Upper lobe of left lung (tissue), 6 donors: Measurements from ENCODE around the gene SMDT1. TPM values are rescaled to one million over a fixed set of nuclear protein-coding genes. Genes with fewer than 3 reads are reported as not detected.

ENCODE experiments used
- ATAC-seq, 2 donors: fragments of 200-7000 bp; cut with Tn5 transposase; one replicate each; pipeline ENCODE4 v1.9.1; 2022; ENCODE audit warnings: mild to moderate bottlenecking in 2 of 2, moderate library complexity in 2 of 2; ENCODE audit not compliant: low FRiP score in 2 of 2
- DNase-seq, 2 donors: peaks; one replicate each; pipeline ENCODE4 v3.0.0-alpha.2; 2019 to 2020
- H3K27ac ChIP-seq, 4 donors: fragments of 200-600 bp; sonication (generic); one replicate each; pipeline ENCODE4 v1.5.1; 2016 to 2019
- H3K27me3 ChIP-seq, 4 donors: fragments of 200-600 bp; sonication (generic); one replicate each; pipeline ENCODE4 v1.5.1; 2017 to 2019
- H3K36me3 ChIP-seq, 4 donors: fragments of 200-600 bp; sonication (generic); one replicate each; pipeline ENCODE4 v1.5.1; 2016 to 2019
- H3K4me1 ChIP-seq, 4 donors: fragments of 200-600 bp; sonication (generic); one replicate each; pipeline ENCODE4 v1.5.1; 2018 to 2019
- H3K4me3 ChIP-seq, 4 donors: fragments of 200-600 bp; sonication (generic); one replicate each; pipeline ENCODE4 v1.5.1; 2017 to 2019; ENCODE audit warnings: mild to moderate bottlenecking in 2 of 4, moderate library complexity in 1 of 4
- H3K9me3 ChIP-seq, 4 donors: fragments of 200-600 bp; sonication (generic); one replicate each; pipeline ENCODE4 v1.5.1; 2018 to 2019
- CTCF ChIP-seq, 6 experiments: fragments of 450-650 bp in 4 of 6; fragments of 200-600 bp in 2 of 6; sonication (generic) in 2 of 6; IDR thresholded peaks; one replicate each; pipeline ENCODE4 v1.5.1; 2016 to 2019; ENCODE audit warnings: antibody characterized with exemption in 6 of 6
- EP300 ChIP-seq, 4 donors: sonication (generic); formaldehyde crosslinking; IDR thresholded peaks; one replicate each; pipeline ENCODE4 v1.5.1; 2017; ENCODE audit warnings: antibody characterized with exemption in 4 of 4, control low read depth in 2 of 4
- POLR2A ChIP-seq, 4 donors: fragments of 450-650 bp; IDR thresholded peaks; one replicate each; pipeline ENCODE4 v1.5.1; 2016 to 2017; ENCODE audit warnings: antibody characterized with exemption in 4 of 4, mild to moderate bottlenecking in 2 of 4
- POLR2AphosphoS5 ChIP-seq, 2 donors: sonication (generic); formaldehyde crosslinking; IDR thresholded peaks; one replicate each; pipeline ENCODE4 v1.5.1; 2017; ENCODE audit warnings: antibody characterized with exemption in 2 of 2
- WGBS, 2 donors: methylation state at CpG; one replicate each; pipeline ENCODE4 v1.1.5; 2017 to 2018; 5-methylcytosine and 5-hydroxymethylcytosine counted together
- total RNA-seq, 6 donors: library from RNA; depleted of rRNA in 4 of 6; stranded (reverse); fragments of >200 nt in 4 of 6; gene quantifications; one replicate each; pipeline versions ENCODE4 v1.1.0 to v1.2.1, GENCODE V29; 2016 to 2021
- donor health status: DM: no; HTN: no; CAD: no; lungs with moderate emphysema.
- donor health status: DM: no; HTN: yes; CAD: no; lungs with severe emphysema.

Gene SMDT1, protein sequence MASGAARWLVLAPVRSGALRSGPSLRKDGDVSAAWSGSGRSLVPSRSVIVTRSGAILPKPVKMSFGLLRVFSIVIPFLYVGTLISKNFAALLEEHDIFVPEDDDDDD
- total RNA-seq, result 100 to 1,000 TPM in 1 of 6 donors, 10 to 100 TPM in 5; 11.2 to 135 (median 27.2) TPM

GRCh38 chr22:42079319-42080251 lies at the start of gene SMDT1:
Gene SMDT1, plus strand, starts transcription at chr22:42079700. Its CDS starts 69 bp downstream, at chr22:42079769.
- peak; percentile 98 to 99 for DNase-seq
- TF ChIP-seq POLR2A (IDR thresholded peaks at IDR 0.05) (peak in 3 of 4 donors; percentile 63 to 95 (median 79)), EP300 (IDR thresholded peaks at IDR 0.05) (no peak), CTCF (IDR thresholded peaks at IDR 0.05) (no peak), POLR2AphosphoS5 (IDR thresholded peaks at IDR 0.05) (peak; percentile 83 to 87)
- H3K4me1 ChIP-seq, result peaks cover 27 to 43% (median 31%) of the 10 kb centered on the region in 4 donors
- peak; percentile 96 to 97 for ATAC-seq
- no peaks in the 10 kb centered on the region for H3K27me3 ChIP-seq
- peak within 1 kb of the TSS; percentile 65 to 80 (median 70) for H3K4me3 ChIP-seq
- peak within 1 kb of the TSS; percentile 95 to 99 (median 98) for H3K27ac ChIP-seq
- H3K36me3 ChIP-seq, result peaks cover 0 to 62% (median 27%) of the 10 kb centered on the region in 4 donors
- H3K9me3 ChIP-seq, result no peaks in the 10 kb centered on the region
- WGBS, 2 donors, result 1% methylated on average over 40 to 42 of the region's 71 CpGs

- no peaks in the 10 kb centered on the region for H3K4me1 ChIP-seq
- DNase-seq (no peak), ATAC-seq (no peak)
- 96% methylated on average over 5 of the region's 5 CpGs for WGBS, 2 donors
- no peak for TF ChIP-seq EP300 (IDR thresholded peaks at IDR 0.05)
- TF ChIP-seq POLR2AphosphoS5 (IDR thresholded peaks at IDR 0.05), result no peak
- TF ChIP-seq POLR2A (IDR thresholded peaks at IDR 0.05), result no peak
- no peak for TF ChIP-seq CTCF (IDR thresholded peaks at IDR 0.05)
- no peak overlapping the region for H3K4me3 ChIP-seq
- H3K9me3 ChIP-seq, result peaks cover 0 to 10% (median 4%) of the 10 kb centered on the region in 4 donors
- H3K27me3 ChIP-seq, result no peaks in the 10 kb centered on the region
- no peak overlapping the region for H3K27ac ChIP-seq
- no peaks in the 10 kb centered on the region for H3K36me3 ChIP-seq
Observed at GRCh38 chr22:42033263-42034181, 46.0 kb upstream of the SMDT1 start.

- TF ChIP-seq POLR2AphosphoS5 (IDR thresholded peaks at IDR 0.05) (no peak), EP300 (IDR thresholded peaks at IDR 0.05) (no peak), CTCF (IDR thresholded peaks at IDR 0.05) (no peak), POLR2A (IDR thresholded peaks at IDR 0.05) (no peak)
- Histone ChIP-seq H3K36me3 (no peaks in the 10 kb centered on the region), H3K4me1 (no peaks in the 10 kb centered on the region), H3K27me3 (no peaks in the 10 kb centered on the region), H3K4me3 (no peak overlapping the region), H3K27ac (no peak overlapping the region), H3K9me3 (peaks cover 0 to 10% (median 4%) of the 10 kb centered on the region in 4 donors)
- DNase-seq (peak in 1 of 2 donors; percentile 47), ATAC-seq (no peak)
- WGBS, 2 donors, result 78 to 85% methylated on average over 8 of the region's 8 CpGs
Observed at GRCh38 chr22:42035256-42035655, 44.2 kb upstream of the SMDT1 start.

- Histone ChIP-seq H3K4me1 (no peaks in the 10 kb centered on the region), H3K4me3 (no peak overlapping the region), H3K27me3 (no peaks in the 10 kb centered on the region), H3K27ac (no peak overlapping the region), H3K36me3 (no peaks in the 10 kb centered on the region), H3K9me3 (peaks cover 0 to 6% (median 4%) of the 10 kb centered on the region in 4 donors)
- TF ChIP-seq CTCF (IDR thresholded peaks at IDR 0.05), result no peak
- no peak for TF ChIP-seq EP300 (IDR thresholded peaks at IDR 0.05)
- TF ChIP-seq POLR2AphosphoS5 (IDR thresholded peaks at IDR 0.05), result no peak
- no peak for TF ChIP-seq POLR2A (IDR thresholded peaks at IDR 0.05)
- WGBS, 2 donors, result 98% methylated on average over 5 of the region's 5 CpGs
- no peak for ATAC-seq
- DNase-seq, result no peak
Observed at GRCh38 chr22:42039271-42039670, 40.2 kb upstream of the SMDT1 start.
